Trophoblast cell (in vitro differentiated cells and primary cell): ENCODE data around the gene CDC42EP1.
A peak's percentile ranks its signal among the peaks of the same experiment; 100 is the strongest.

Source experiments
- DNase-seq, 2 donors: peaks; one replicate each; pipeline ENCODE4 v3.0.0-alpha.2; 2016
- H2AFZ ChIP-seq: 2 replicates; pipeline ENCODE4 v1.6.1; 2013; ENCODE audit warnings: low read length, moderate library complexity, mild to moderate bottlenecking; ENCODE audit not compliant: insufficient read depth, poor library complexity
- H2AK5ac ChIP-seq: 2 replicates; pipeline ENCODE4 v1.6.1; 2013; ENCODE audit warnings: mild to moderate bottlenecking, low read length
- H2BK120ac ChIP-seq: 2 replicates; pipeline ENCODE4 v1.6.1; 2013; ENCODE audit warnings: low read length, mild to moderate bottlenecking, moderate library complexity; ENCODE audit not compliant: insufficient read depth, poor library complexity
- H2BK12ac ChIP-seq: 2 replicates; pipeline ENCODE4 v1.6.1; 2013; ENCODE audit warnings: mild to moderate bottlenecking, low read length, moderate library complexity
- H2BK5ac ChIP-seq: 2 replicates; pipeline ENCODE4 v1.6.1; 2013; ENCODE audit warnings: low read length, low read depth, moderate library complexity, mild to moderate bottlenecking; ENCODE audit not compliant: poor library complexity
- H3K14ac ChIP-seq: 2 replicates; pipeline ENCODE4 v1.6.1; 2013; ENCODE audit warnings: mild to moderate bottlenecking, low read length
- H3K18ac ChIP-seq: 2 replicates; pipeline ENCODE4 v1.6.1; 2013; ENCODE audit warnings: mild to moderate bottlenecking, low read length
- H3K23ac ChIP-seq: 2 replicates; pipeline ENCODE4 v1.6.1; 2013; ENCODE audit warnings: low read length
- H3K27ac ChIP-seq: 2 replicates; pipeline ENCODE4 v1.5.1; 2013; ENCODE audit warnings: low read depth, mild to moderate bottlenecking, inconsistent platforms, low read length, moderate library complexity
- H3K27me3 ChIP-seq: 2 replicates; pipeline ENCODE4 v1.6.1; 2013; ENCODE audit warnings: inconsistent platforms, mild to moderate bottlenecking, low read length, moderate library complexity; ENCODE audit not compliant: insufficient read depth
- H3K36me3 ChIP-seq, 2 experiments: 1 replicate in 1 of 2; 2 replicates in 1 of 2; pipeline ENCODE4 v1.6.1; 2013; ENCODE audit warnings: low read length in 2 of 2, mild to moderate bottlenecking in 2 of 2, moderate library complexity in 1 of 2; ENCODE audit not compliant: insufficient read depth in 2 of 2, control insufficient read depth in 1 of 2
- H3K4ac ChIP-seq: 2 replicates; pipeline ENCODE4 v1.6.1; 2013; ENCODE audit warnings: low read depth, mild to moderate bottlenecking, low read length, moderate library complexity
- H3K4me1 ChIP-seq, 2 experiments: 1 replicate in 1 of 2; 2 replicates in 1 of 2; pipeline ENCODE4 v1.6.1; 2013; ENCODE audit warnings: low read length in 2 of 2, mild to moderate bottlenecking in 2 of 2, moderate library complexity in 1 of 2; ENCODE audit not compliant: insufficient read depth in 2 of 2, control insufficient read depth in 1 of 2
- H3K4me2 ChIP-seq: 2 replicates; pipeline ENCODE4 v1.6.1; 2013; ENCODE audit warnings: inconsistent platforms, mild to moderate bottlenecking, low read length, moderate library complexity
- H3K4me3 ChIP-seq: 2 replicates; pipeline ENCODE4 v1.5.1; 2013; ENCODE audit warnings: mild to moderate bottlenecking, low read depth, low read length, inconsistent platforms
- H3K79me1 ChIP-seq: one replicate; pipeline ENCODE4 v1.6.1; 2013; ENCODE audit warnings: low read length
- H3K79me2 ChIP-seq: 2 replicates; pipeline ENCODE4 v1.6.1; 2013; ENCODE audit warnings: low read length, mild to moderate bottlenecking; ENCODE audit not compliant: control insufficient read depth, insufficient read depth, poor library complexity
- H3K9ac ChIP-seq: 2 replicates; pipeline ENCODE4 v1.6.1; 2013; ENCODE audit warnings: mild to moderate bottlenecking, low read length
- H3K9me3 ChIP-seq: 2 replicates; pipeline ENCODE4 v1.6.1; 2013; ENCODE audit warnings: low read depth, mild to moderate bottlenecking, control low read depth, inconsistent platforms, low read length; ENCODE audit not compliant: insufficient read depth
- H4K12ac ChIP-seq: 2 replicates; pipeline ENCODE4 v1.6.1; 2013; ENCODE audit warnings: low read depth, mild to moderate bottlenecking, low read length, moderate library complexity
- H4K8ac ChIP-seq: 2 replicates; pipeline ENCODE4 v1.6.1; 2013; ENCODE audit warnings: low read depth, mild to moderate bottlenecking, low read length, moderate library complexity
- H4K91ac ChIP-seq: one replicate; pipeline ENCODE4 v1.6.1; 2013; ENCODE audit warnings: low read depth, mild to moderate bottlenecking, low read length, moderate library complexity
- WGBS: extraction: QIAGEN DNeasy Blood & Tissue Kit; methylation state at CpG from one replicate; pipeline ENCODE4 v1.1.7; 2013; ENCODE audit warnings: missing lambda C conversion rate; ENCODE audit not compliant: insufficient read length, insufficient coverage; ENCODE audit errors: extremely low coverage; 5-methylcytosine and 5-hydroxymethylcytosine counted together

CDC42EP1 gene

DNA sequence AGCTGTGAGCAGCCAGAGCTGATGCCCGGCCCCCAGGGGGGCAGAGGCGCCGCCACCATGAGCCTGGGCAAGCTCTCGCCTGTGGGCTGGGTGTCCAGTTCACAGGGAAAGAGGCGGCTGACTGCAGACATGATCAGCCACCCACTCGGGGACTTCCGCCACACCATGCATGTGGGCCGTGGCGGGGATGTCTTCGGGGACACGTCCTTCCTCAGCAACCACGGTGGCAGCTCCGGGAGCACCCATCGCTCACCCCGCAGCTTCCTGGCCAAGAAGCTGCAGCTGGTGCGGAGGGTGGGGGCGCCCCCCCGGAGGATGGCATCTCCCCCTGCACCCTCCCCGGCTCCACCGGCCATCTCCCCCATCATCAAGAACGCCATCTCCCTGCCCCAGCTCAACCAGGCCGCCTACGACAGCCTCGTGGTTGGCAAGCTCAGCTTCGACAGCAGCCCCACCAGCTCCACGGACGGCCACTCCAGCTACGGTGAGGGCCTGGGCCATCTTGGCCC lies 6.1 kb downstream of the CDC42EP1 start:
- DNase-seq = no peak
- Histone ChIP-seq H3K23ac (no peak overlapping the region), H3K4me1 (peaks cover 58 to 65% of the 10 kb centered on the region in 2 experiments), H3K14ac (no peak overlapping the region), H3K36me3 (peaks cover 56 to 58% of the 10 kb centered on the region in 2 experiments), H3K9me3 (peaks cover 2% of the 10 kb centered on the region), H3K9ac (no peak overlapping the region), H3K4me3 (no peak overlapping the region), H3K4ac (peak overlapping the region; percentile 20), H3K27me3 (no peaks in the 10 kb centered on the region), H3K4me2 (no peak overlapping the region), H2BK5ac (peak overlapping the region; percentile 14), H2BK120ac (no peak overlapping the region), H4K91ac (no peak overlapping the region), H3K79me1 (peaks cover 25% of the 10 kb centered on the region), H3K27ac (no peak overlapping the region), H2AFZ (no peak overlapping the region), H2BK12ac (no peak overlapping the region), H2AK5ac (no peak overlapping the region), H3K79me2 (peaks cover 32% of the 10 kb centered on the region), H4K8ac (no peak overlapping the region), H3K18ac (peak overlapping the region; percentile 67), H4K12ac (no peak overlapping the region)
- no CpG with 5 or more reads among the region's 28 CpGs for WGBS

DNA sequence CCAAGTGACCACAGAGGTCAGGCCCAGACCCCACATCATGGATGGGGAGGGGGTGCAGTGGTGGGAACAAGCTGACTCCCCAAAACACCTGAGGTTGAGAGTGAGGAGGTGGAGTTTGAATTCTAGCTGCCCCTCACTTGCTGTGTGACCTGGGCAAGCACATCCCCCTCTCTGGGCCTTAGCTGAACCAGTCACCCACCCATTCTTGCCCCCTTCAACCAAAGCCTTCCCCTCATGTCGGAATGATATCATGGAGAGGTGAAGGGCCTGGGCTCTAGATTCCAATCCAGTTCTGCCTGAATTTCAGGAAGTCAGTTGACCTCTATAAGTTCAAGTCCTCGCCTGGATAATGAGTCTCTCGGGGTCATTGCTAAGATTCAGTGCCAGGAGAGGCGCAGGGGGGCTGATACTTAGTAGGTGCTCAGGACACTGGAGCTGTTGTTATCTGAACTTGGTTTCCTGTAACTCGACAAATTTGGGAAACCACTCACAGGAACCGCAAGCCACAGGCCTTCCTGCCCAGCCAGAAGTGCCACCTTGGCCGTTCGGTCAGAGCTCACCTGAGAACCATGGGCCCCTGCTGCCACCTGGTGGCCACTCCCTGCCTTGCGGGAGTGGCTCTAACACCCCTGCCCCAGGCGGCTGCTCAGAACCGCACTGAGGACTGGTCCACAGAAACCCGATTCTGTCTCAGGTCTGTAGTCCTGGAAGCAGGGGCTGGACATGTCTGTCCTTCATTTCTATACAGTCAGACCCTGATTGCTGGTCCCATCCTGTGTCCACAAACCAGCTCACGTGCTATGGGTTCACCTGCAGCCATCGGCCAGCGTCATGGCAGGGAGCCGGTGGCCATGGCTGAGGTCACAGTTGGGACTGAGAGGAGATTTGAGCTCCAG lies 6.9 kb downstream of the CDC42EP1 start:
- Histone ChIP-seq H4K91ac (no peak overlapping the region), H3K9me3 (peaks cover 2% of the 10 kb centered on the region), H2BK12ac (no peak overlapping the region), H3K27me3 (no peaks in the 10 kb centered on the region), H3K79me1 (peaks cover 19% of the 10 kb centered on the region), H2BK5ac (no peak overlapping the region), H2AK5ac (peak overlapping the region; percentile 7), H3K4me2 (no peak overlapping the region), H3K9ac (no peak overlapping the region), H3K4ac (no peak overlapping the region), H3K4me1 (peaks cover 54 to 61% of the 10 kb centered on the region in 2 experiments), H3K27ac (no peak overlapping the region), H4K8ac (no peak overlapping the region), H3K18ac (peak overlapping the region; percentile 67), H3K79me2 (peaks cover 25% of the 10 kb centered on the region), H3K4me3 (no peak overlapping the region), H3K23ac (no peak overlapping the region), H2BK120ac (no peak overlapping the region), H3K14ac (no peak overlapping the region), H2AFZ (no peak overlapping the region), H4K12ac (no peak overlapping the region), H3K36me3 (peaks cover 52 to 54% of the 10 kb centered on the region in 2 experiments)
- DNase-seq = peak; percentile 82 to 95
- WGBS = no CpG with 5 or more reads among the region's 16 CpGs

DNA sequence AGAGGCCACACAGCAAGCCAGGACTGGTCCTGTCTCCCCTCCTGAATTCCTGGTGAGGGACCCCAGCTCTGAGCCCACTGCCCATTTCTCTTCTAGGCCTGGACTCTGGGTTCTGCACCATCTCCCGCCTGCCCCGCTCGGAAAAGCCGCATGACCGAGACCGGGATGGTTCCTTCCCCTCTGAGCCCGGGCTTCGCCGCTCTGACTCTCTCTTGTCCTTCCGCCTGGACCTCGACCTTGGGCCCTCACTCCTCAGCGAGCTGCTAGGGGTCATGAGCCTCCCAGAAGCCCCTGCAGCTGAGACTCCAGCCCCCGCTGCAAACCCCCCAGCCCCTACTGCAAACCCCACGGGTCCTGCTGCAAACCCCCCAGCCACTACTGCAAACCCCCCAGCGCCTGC lies 7.7 kb downstream of the CDC42EP1 start:
- Histone ChIP-seq H4K91ac (no peak overlapping the region), H2BK5ac (no peak overlapping the region), H3K79me2 (peaks cover 17% of the 10 kb centered on the region), H3K23ac (no peak overlapping the region), H3K36me3 (peaks cover 47% of the 10 kb centered on the region in 2 experiments), H3K4me1 (peaks cover 46 to 53% of the 10 kb centered on the region in 2 experiments), H3K4me2 (no peak overlapping the region), H3K27ac (peak overlapping the region; percentile 24), H2BK12ac (no peak overlapping the region), H3K27me3 (no peaks in the 10 kb centered on the region), H3K9me3 (peaks cover 2% of the 10 kb centered on the region), H3K9ac (no peak overlapping the region), H4K12ac (no peak overlapping the region), H3K14ac (no peak overlapping the region), H3K18ac (peak overlapping the region; percentile 6), H2AFZ (no peak overlapping the region), H3K4ac (no peak overlapping the region), H3K79me1 (peaks cover 15% of the 10 kb centered on the region), H3K4me3 (no peak overlapping the region), H2AK5ac (no peak overlapping the region), H4K8ac (peak overlapping the region; percentile 1), H2BK120ac (no peak overlapping the region)
- no CpG with 5 or more reads among the region's 15 CpGs for WGBS
- no peak for DNase-seq

DNA sequence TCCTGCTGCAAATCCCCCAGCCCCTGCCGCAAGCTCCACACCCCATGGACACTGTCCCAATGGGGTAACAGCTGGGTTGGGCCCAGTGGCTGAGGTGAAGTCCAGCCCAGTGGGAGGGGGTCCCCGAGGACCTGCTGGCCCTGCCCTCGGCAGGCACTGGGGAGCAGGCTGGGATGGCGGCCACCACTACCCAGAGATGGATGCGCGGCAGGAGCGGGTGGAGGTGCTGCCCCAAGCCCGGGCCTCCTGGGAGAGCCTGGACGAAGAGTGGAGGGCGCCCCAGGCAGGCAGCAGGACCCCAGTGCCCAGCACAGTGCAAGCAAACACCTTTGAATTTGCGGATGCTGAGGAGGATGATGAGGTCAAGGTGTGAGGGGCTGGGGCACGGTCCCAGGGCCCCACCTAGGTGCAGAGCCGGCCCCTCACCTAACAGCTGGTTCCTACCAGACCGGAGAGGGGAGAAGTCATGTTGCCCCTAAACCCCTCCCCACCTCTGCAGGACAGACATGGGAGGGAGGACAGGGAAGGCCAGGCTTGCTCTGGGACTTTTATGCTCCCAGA lies 8.2 kb downstream of the CDC42EP1 start:
- peak overlapping the region; percentile 71 for H2BK5ac ChIP-seq
- peak overlapping the region; percentile 17 for H4K8ac ChIP-seq
- no peak for DNase-seq
- H3K4me1 ChIP-seq = peaks cover 42 to 49% of the 10 kb centered on the region in 2 experiments
- peak overlapping the region; percentile 76 for H4K91ac ChIP-seq
- H3K4me3 ChIP-seq = no peak overlapping the region
- H3K9me3 ChIP-seq = peaks cover 2% of the 10 kb centered on the region
- peak overlapping the region; percentile 58 for H2BK12ac ChIP-seq
- no peak overlapping the region for H2AFZ ChIP-seq
- peaks cover 45 to 47% of the 10 kb centered on the region in 2 experiments for H3K36me3 ChIP-seq
- no peak overlapping the region for H2BK120ac ChIP-seq
- H3K27ac ChIP-seq = peak overlapping the region; percentile 60
- no peak overlapping the region for H3K9ac ChIP-seq
- no peak overlapping the region for H3K23ac ChIP-seq
- H3K79me1 ChIP-seq = peaks cover 13% of the 10 kb centered on the region
- H3K18ac ChIP-seq = peak overlapping the region; percentile 64
- no peak overlapping the region for H3K4ac ChIP-seq
- no peak overlapping the region for H3K4me2 ChIP-seq
- no peak overlapping the region for H4K12ac ChIP-seq
- no peak overlapping the region for H2AK5ac ChIP-seq
- H3K14ac ChIP-seq = peak overlapping the region; percentile 60
- H3K79me2 ChIP-seq = peaks cover 13% of the 10 kb centered on the region
- no CpG with 5 or more reads among the region's 14 CpGs for WGBS
- H3K27me3 ChIP-seq = no peaks in the 10 kb centered on the region
